ENCODE data around the gene EPHB2. TPM values are rescaled to one million over a fixed set of nuclear protein-coding genes. Genes with fewer than 3 reads are reported as not detected.

Gene EPHB2
- total and polyA plus RNA-seq, 2 donors (not counting 1 experiment from before 2014, with no cell fraction given) = 0.07 to 0.39 TPM

GRCh38 chr1:22808186-22808675 is 97.6 kb downstream of the EPHB2 start:
- intact Hi-C loops (cut with micrococcal nuclease) = no loop called here
- Mint-ChIP-seq H3K4me1 (no peaks in the 10 kb centered on the region), H3K4me3 (no peak overlapping the region), H3K27ac (no peak overlapping the region), H3K27me3 (peaks cover 5% of the 10 kb centered on the region), H3K9me3 (ENCODE audit: insufficient read depth) (no peaks in the 10 kb centered on the region)
- Histone ChIP-seq H3K4me1 (ENCODE audit: control insufficient read depth in 2 of 2, insufficient read depth in 2 of 2, low read length in 2 of 2) (no peaks in the 10 kb centered on the region), H3K36me3 (replicated peaks in 1 of 2; ENCODE audit: control extremely low read depth in 1 of 2, control insufficient read depth in 1 of 2, extremely low read depth in 1 of 2, insufficient read depth in 2 of 2, low read length in 1 of 2) (no peaks in the 10 kb centered on the region), H3K27ac (ENCODE audit: low read length in 2 of 2) (no peak overlapping the region), H3K27me3 (replicated peaks in 1 of 4; ENCODE audit: control extremely low read depth in 1 of 4, control insufficient read depth in 3 of 4, insufficient read depth in 4 of 4, low read length in 3 of 4) (no peaks in the 10 kb centered on the region), H2AFZ (ENCODE audit: insufficient read depth, low read depth, low read length, poor library complexity, severe bottlenecking) (no peak overlapping the region), H3K9me3 (ENCODE audit: control extremely low read depth in 1 of 3, control insufficient read depth in 2 of 3, insufficient read depth in 1 of 3, low read length in 2 of 3) (no peaks in the 10 kb centered on the region), H4K20me1 (ENCODE audit: control insufficient read depth, insufficient read depth, low read length, poor library complexity, severe bottlenecking) (no peaks in the 10 kb centered on the region), H3K79me2 (ENCODE audit: control insufficient read depth, insufficient read depth, low read length) (no peaks in the 10 kb centered on the region), H3K4me3 (ENCODE audit: control extremely low read depth in 1 of 5, extremely low read depth in 1 of 5, insufficient read depth in 1 of 5, low read depth in 2 of 5, low read length in 4 of 5) (no peak overlapping the region), H3K4me2 (replicated peaks; ENCODE audit: low read depth, low read length, poor library complexity, severe bottlenecking) (no peak overlapping the region), H3K9ac (ENCODE audit: low read length) (no peak overlapping the region)
- POLR2A ChIA-PET = no interaction called here
- CTCF ChIA-PET = no interaction called here
- ATAC-seq (ENCODE audit: low read depth) (no peak), DNase-seq (no peak)
- WGBS (ENCODE audit: insufficient coverage) = 100% methylated on average over 1 of the region's 6 CpGs
- TF ChIP-seq CTCF (IDR thresholded peaks at IDR 0.05) (no peak), EZH2 (IDR thresholded peaks at IDR 0.05; ENCODE audit: borderline replicate concordance, insufficient read depth, low read depth, low read length, poor library complexity, severe bottlenecking) (no peak)

GRCh38 chr1:22808676-22809483 is 98.2 kb downstream of the EPHB2 start:
- no peak overlapping the region for H3K9ac ChIP-seq (ENCODE audit: low read length)
- no peak for DNase-seq
- no peak overlapping the region for H3K27ac Mint-ChIP-seq

More at GRCh38 chr1:22808676-22809483, 98.2 kb downstream of the EPHB2 start:
- Histone ChIP-seq H3K4me3 (ENCODE audit: control extremely low read depth in 1 of 5, extremely low read depth in 1 of 5, insufficient read depth in 1 of 5, low read depth in 2 of 5, low read length in 4 of 5) (no peak overlapping the region), H3K9me3 (ENCODE audit: control extremely low read depth in 1 of 3, control insufficient read depth in 2 of 3, insufficient read depth in 1 of 3, low read length in 2 of 3) (no peaks in the 10 kb centered on the region), H4K20me1 (ENCODE audit: control insufficient read depth, insufficient read depth, low read length, poor library complexity, severe bottlenecking) (no peaks in the 10 kb centered on the region), H3K27me3 (replicated peaks in 1 of 4; ENCODE audit: control extremely low read depth in 1 of 4, control insufficient read depth in 3 of 4, insufficient read depth in 4 of 4, low read length in 3 of 4) (no peaks in the 10 kb centered on the region), H3K27ac (ENCODE audit: low read length in 2 of 2) (no peak overlapping the region), H3K79me2 (ENCODE audit: control insufficient read depth, insufficient read depth, low read length) (no peaks in the 10 kb centered on the region), H3K4me1 (ENCODE audit: control insufficient read depth in 2 of 2, insufficient read depth in 2 of 2, low read length in 2 of 2) (no peaks in the 10 kb centered on the region), H3K4me2 (replicated peaks; ENCODE audit: low read depth, low read length, poor library complexity, severe bottlenecking) (no peak overlapping the region), H2AFZ (ENCODE audit: insufficient read depth, low read depth, low read length, poor library complexity, severe bottlenecking) (no peak overlapping the region), H3K36me3 (replicated peaks in 1 of 2; ENCODE audit: control extremely low read depth in 1 of 2, control insufficient read depth in 1 of 2, extremely low read depth in 1 of 2, insufficient read depth in 2 of 2, low read length in 1 of 2) (no peaks in the 10 kb centered on the region)
- intact Hi-C loops (cut with micrococcal nuclease) = no loop called here
- H3K4me1 Mint-ChIP-seq = no peaks in the 10 kb centered on the region
- TF ChIP-seq CTCF (IDR thresholded peaks at IDR 0.05) (no peak), EZH2 (IDR thresholded peaks at IDR 0.05; ENCODE audit: borderline replicate concordance, insufficient read depth, low read depth, low read length, poor library complexity, severe bottlenecking) (no peak)
- no peaks in the 10 kb centered on the region for H3K9me3 Mint-ChIP-seq (ENCODE audit: insufficient read depth)
- 82% methylated on average over 14 of the region's 15 CpGs for WGBS (ENCODE audit: insufficient coverage)
- POLR2A ChIA-PET = no interaction called here
- CTCF ChIA-PET = no interaction called here
- no peak for ATAC-seq (ENCODE audit: low read depth)
- no peak overlapping the region for H3K4me3 Mint-ChIP-seq
- peaks cover 5% of the 10 kb centered on the region for H3K27me3 Mint-ChIP-seq

All from B cell (primary cell).